GM19468 (cell line): ENCODE data around the gene DCST1.

Experiments
- ATAC-seq: cut with Tn5 transposase; IDR thresholded peaks from one replicate; pipeline ENCODE4 v1.9.1; 2021; ENCODE audit warnings: mild to moderate bottlenecking, moderate library complexity, moderate number of reproducible peaks; ENCODE audit not compliant: unreplicated experiment; ENCODE audit errors: extremely low read depth

The DCST1 gene

GRCh38 chr1:155068599-155068998 lies 35.0 kb downstream of the DCST1 start:
- ATAC-seq: no peak

- ATAC-seq: no peak
Measured at GRCh38 chr1:155069551-155070157, 36.0 kb downstream of the DCST1 start.

GRCh38 chr1:155070158-155070621 lies 36.6 kb downstream of the DCST1 start:
- ATAC-seq: no peak

DNA sequence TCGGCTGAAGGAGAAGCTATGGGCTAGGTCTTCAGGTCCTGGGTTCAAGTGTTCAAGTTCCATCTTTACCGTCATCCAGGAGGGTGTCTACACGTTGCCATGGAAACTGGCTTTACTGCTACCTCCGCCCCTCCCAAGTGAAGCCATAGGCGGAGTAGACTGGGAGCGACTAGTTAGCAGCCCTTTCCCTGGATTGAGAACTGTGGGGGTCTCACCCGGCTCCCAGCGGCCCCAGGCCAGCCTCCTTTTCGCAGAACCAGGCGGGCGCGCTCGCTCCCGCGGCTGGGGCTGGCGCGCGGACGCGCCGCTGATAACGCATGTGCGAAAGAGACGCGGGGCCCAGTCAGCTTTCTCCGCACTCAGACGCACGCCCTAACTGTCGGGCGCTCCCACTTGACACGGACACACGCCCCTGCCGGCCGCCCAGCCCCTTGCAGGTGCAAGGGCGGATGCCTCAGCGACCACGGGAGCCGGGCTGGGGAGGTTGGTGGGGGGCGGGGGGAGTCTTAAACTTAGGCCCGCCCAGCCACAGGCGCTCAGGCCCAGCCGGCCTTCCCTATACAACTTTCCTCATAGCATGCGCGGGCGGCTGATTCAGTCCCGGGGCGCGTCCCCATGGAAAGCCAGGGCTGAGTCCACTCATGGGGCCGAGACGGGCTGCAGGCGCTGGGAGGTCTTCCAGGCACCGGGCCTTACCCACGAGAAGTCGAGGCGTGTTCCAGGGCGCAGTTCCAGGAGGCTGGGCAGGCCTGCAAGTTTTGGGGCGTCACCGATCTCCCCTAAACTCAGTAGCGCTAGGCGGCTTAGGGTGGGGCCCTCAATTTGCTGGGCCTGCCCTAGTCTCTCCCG lies 37.3 kb downstream of the DCST1 start:
- no peak for ATAC-seq

DNA sequence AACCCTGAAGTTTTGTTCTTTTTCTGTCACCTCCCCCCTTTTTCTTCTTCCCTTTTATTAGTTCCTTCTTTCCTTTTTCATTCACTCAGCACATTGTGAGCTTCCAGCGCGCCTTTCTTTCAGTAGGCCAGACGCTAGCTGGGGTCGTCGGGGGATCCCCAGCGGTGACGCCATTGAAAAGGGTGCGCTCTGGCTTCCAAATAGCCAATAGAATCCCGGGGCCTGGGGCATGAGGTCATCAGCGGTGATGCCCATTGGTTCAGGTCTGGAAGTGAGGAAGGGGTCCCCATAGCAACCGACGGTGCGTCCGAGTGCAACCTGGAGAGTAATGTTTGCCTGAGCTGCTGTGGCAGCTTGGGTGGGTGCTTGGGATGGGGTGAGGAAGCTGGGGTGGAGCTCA lies 38.1 kb downstream of the DCST1 start:
- no peak for ATAC-seq

GRCh38 chr1:155072531-155073289 lies 39.1 kb downstream of the DCST1 start:
- no peak for ATAC-seq

- no peak for ATAC-seq
Measured at GRCh38 chr1:155073377-155074242, 40.0 kb downstream of the DCST1 start.

DNA sequence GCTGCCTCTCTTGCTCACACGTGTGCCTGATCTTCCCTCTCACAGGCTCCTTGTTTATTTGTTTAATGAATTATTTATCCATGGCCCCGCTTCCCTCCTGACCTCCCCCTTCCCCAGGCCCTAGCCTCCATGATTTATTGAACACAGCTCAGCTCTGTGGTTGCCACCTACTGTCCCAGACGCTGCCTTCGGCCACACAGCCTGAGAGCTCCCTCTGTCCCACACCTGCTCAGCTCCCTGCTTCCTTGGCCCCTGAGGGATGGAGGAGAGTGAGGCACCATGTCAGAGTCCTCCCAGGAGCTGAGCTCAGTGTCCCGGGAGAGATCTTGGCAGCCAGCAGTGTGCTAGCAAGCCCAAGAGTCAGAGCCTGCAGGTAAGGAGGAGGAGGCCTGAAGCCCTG lies 41.9 kb downstream of the DCST1 start:
- ATAC-seq: no peak

DNA sequence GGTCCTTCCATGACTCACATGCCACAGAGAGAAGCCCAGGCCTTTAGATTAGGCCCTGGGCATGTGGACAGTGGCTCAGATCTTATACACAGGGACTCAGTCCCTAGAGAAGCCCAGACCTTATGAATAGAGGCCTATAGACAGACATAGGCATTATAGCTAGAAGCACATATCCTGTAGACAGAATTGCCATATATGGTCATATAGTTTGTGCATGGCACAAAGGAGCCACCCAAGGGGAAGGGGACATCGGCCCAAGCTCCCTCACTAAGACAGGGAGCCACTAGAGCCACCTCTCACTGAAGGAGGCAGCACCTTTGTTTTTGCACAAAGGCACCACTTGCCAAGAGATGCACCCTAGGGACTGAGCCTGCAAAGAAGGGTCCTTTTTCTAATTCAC lies 42.7 kb downstream of the DCST1 start:
- no peak for ATAC-seq

- no peak for ATAC-seq
Measured at GRCh38 chr1:155077346-155077745, 43.7 kb downstream of the DCST1 start.

DNA sequence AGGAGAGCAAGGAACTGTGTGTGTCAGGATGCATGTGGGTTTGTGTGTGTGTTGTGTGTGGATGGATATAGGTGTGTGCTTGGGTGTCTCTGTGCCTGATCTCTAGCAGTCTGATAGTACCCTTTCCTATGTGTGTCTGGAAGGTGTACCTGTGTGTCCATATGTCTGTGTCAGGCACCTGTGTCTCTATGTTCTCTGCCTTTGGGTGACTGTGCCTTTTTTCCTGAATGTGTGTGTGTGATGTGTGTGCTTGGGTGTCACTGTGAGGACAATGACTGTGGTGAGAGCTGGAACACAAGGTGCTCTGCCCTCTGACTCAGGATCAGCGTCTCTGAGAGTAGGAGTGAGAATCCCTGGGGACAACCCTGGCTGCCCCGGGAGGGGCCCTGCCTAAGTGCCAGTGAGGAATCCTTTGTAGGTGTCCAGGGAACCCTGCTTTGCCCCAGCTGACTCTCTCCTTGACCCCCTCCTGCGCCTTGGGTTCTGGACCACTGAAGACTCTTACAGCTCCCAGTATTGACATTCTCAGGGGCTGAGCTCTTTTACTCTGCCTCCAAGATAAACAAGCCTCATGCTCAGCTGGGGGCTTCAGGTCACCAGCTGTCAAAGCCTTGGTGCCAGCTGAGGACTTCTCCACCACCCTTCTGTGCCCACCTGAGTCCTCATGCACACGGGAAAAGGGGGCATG lies 44.3 kb downstream of the DCST1 start:
- no peak for ATAC-seq

GRCh38 chr1:155078469-155079209 lies 45.0 kb downstream of the DCST1 start, which contains the start of gene EFNA3:
TSS of gene EFNA3 (plus strand) at chr1:155078837. CDS start at chr1:155078942, 105 bp downstream.
- no peak for ATAC-seq

GRCh38 chr1:155079210-155079486 lies 45.5 kb downstream of the DCST1 start:
- ATAC-seq: no peak

GRCh38 chr1:155079487-155080311 lies 46.1 kb downstream of the DCST1 start:
- ATAC-seq: no peak

GRCh38 chr1:155080312-155081228 lies 46.9 kb downstream of the DCST1 start:
- ATAC-seq: no peak

GRCh38 chr1:155081472-155082300 lies 48.1 kb downstream of the DCST1 start:
- no peak for ATAC-seq
